ENCODE results near the gene TENT4B. TPM values are rescaled to one million over a fixed set of nuclear protein-coding genes. Genes with fewer than 3 reads are reported as not detected.

The TENT4B gene
- total RNA-seq, 1 experiment from 2014 or later, result 13.0 TPM

DNA sequence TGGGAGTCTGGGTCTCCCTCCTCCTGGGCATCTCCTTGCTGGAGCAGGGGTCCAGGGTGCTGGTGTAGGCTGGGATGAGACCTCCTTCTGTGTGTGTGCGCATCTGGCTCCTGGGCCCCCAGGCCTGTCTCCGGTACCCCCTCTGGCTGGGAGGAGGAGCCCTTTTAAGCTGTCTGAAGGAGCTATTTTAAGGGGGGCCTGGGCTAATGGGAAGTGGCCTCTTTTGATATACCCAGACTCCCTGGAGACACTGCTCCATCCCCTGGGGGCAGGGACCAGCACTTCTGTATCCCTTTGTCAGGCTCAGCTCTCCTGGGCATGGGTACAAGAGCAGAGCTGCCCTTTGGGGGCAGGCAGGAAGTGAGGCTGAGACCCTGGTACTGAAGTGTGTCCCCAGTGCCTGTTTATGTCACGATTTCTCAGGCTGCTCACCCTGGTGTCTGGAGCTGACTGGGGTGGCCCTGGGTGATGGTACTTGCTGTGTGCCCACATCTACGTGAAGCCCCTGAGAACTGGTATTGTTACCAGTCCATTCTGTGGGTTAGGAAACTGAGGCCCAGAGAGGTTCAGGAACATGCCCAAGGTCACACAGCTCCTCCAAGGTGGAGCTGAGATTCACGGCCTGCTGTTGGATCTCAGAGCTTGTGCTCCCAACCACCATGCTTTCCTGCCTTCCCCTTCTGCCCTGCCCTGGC lies 119.7 kb downstream of the TENT4B start:
- no peaks in the 10 kb centered on the region for H3K79me1 ChIP-seq (ENCODE audit: insufficient read depth, low read depth, low read length, poor library complexity, severe bottlenecking)
- H4K8ac ChIP-seq (replicated peaks; ENCODE audit: insufficient read length, low read depth, low read length), result no peak overlapping the region
- H3T11ph ChIP-seq (ENCODE audit: low read length), result no peak overlapping the region
- H4K91ac ChIP-seq (ENCODE audit: insufficient read length, low read depth, low read length), result no peak overlapping the region
- no peak overlapping the region for H2BK120ac ChIP-seq (ENCODE audit: low read depth, low read length, poor library complexity, severe bottlenecking)
- H4K5ac ChIP-seq (ENCODE audit: insufficient read length, low read depth, low read length), result no peak overlapping the region
- no peak overlapping the region for H2AK5ac ChIP-seq (ENCODE audit: insufficient read length, low read length)
- H3K4ac ChIP-seq (ENCODE audit: low read depth, low read length), result no peak overlapping the region
- H3K56ac ChIP-seq (ENCODE audit: insufficient read length, low read depth, low read length), result no peak overlapping the region
- H2BK15ac ChIP-seq (ENCODE audit: low read depth, low read length), result no peak overlapping the region
- Mint-ChIP-seq H3K27ac (no peak overlapping the region; a peak in 1 of 7 replicates), H3K4me3 (no peak overlapping the region), H3K9me3 (peaks cover 0 to 2% of the 10 kb centered on the region in 2 experiments; a peak in 2 of 5 replicates), H3K27me3 (ENCODE audit: low read depth) (no peaks in the 10 kb centered on the region; the same call in 1 of the 2 replicates), H3K36me3 (ENCODE audit: insufficient read depth in 1 of 3, low read depth in 3 of 3) (no peaks in the 10 kb centered on the region; a peak in 1 of 7 replicates), H3K4me1 (peaks cover 0 to 7% of the 10 kb centered on the region in 2 experiments; a peak in 2 of 4 replicates)
- no peak for TF ChIP-seq CTCF (conservative IDR thresholded peaks at IDR 0.05)
- H4K20me1 ChIP-seq (ENCODE audit: control insufficient read depth, insufficient read depth, insufficient read length), result no peaks in the 10 kb centered on the region
- DNase-seq, result no peak
- H2BK12ac ChIP-seq (ENCODE audit: insufficient read length, low read depth, low read length), result no peak overlapping the region
- no peaks in the 10 kb centered on the region for H3K79me2 ChIP-seq (ENCODE audit: insufficient read depth, low read length)
- H3K9ac ChIP-seq (ENCODE audit: extremely low read depth, insufficient read length, low read length), result no peak overlapping the region
- H3K27me3 ChIP-seq (ENCODE audit: insufficient read depth, low read length), result no peaks in the 10 kb centered on the region
- no peaks in the 10 kb centered on the region for H3K23me2 ChIP-seq (ENCODE audit: insufficient read length, low read depth, low read length, poor library complexity, severe bottlenecking)
- no CpG with 5 or more reads among the region's 5 CpGs for WGBS (ENCODE audit: extremely low coverage, insufficient read length, low lambda C conversion rate)
- H2BK20ac ChIP-seq (ENCODE audit: low read depth, low read length, poor library complexity, severe bottlenecking), result no peak overlapping the region
- H3K9me3 ChIP-seq (ENCODE audit: control insufficient read depth, low read depth, low read length), result no peaks in the 10 kb centered on the region
- no peak overlapping the region for H2AFZ ChIP-seq (ENCODE audit: low read length)
- H3K14ac ChIP-seq (ENCODE audit: insufficient read depth, low read length), result no peak overlapping the region
- no peaks in the 10 kb centered on the region for H3K4me1 ChIP-seq (ENCODE audit: insufficient read depth, low read length)
- H3K4me2 ChIP-seq (ENCODE audit: insufficient read depth, insufficient read length, low read length), result no peak overlapping the region
- no peak overlapping the region for H3K18ac ChIP-seq (ENCODE audit: insufficient read length, low read depth, low read length)
- H3K23ac ChIP-seq (ENCODE audit: insufficient read length, low read depth, low read length), result no peak overlapping the region
- no peak overlapping the region for H3K27ac ChIP-seq (ENCODE audit: insufficient read length, low read depth, low read length)
- no peak overlapping the region for H2BK5ac ChIP-seq (ENCODE audit: insufficient read length, low read length)
